MM.1S (cell line): ENCODE measurements around the gene PRPF6.

Experiments
- EZH2 ChIP-seq: fragments of 300-600 bp; sonication (generic); optimal IDR thresholded peaks from 2 replicates; pipeline ENCODE3; 2017; ENCODE audit warnings: low read depth, mild to moderate bottlenecking, antibody characterized with exemption, low read length, mixed read lengths
- EZH2phosphoT487 ChIP-seq: fragments of 300-600 bp; sonication (generic); IDR thresholded peaks from 2 replicates; pipeline ENCODE4 v1.6.1; 2018; ENCODE audit warnings: antibody characterized with exemption, low read length
- TF ChIP-seq, protein P1 (sequence below): fragments of 300-600 bp; sonication (generic); IDR thresholded peaks from 2 replicates; pipeline ENCODE4 v1.5.1; 2016; ENCODE audit warnings: antibody characterized with exemption, low read length, mixed read lengths

DNA sequence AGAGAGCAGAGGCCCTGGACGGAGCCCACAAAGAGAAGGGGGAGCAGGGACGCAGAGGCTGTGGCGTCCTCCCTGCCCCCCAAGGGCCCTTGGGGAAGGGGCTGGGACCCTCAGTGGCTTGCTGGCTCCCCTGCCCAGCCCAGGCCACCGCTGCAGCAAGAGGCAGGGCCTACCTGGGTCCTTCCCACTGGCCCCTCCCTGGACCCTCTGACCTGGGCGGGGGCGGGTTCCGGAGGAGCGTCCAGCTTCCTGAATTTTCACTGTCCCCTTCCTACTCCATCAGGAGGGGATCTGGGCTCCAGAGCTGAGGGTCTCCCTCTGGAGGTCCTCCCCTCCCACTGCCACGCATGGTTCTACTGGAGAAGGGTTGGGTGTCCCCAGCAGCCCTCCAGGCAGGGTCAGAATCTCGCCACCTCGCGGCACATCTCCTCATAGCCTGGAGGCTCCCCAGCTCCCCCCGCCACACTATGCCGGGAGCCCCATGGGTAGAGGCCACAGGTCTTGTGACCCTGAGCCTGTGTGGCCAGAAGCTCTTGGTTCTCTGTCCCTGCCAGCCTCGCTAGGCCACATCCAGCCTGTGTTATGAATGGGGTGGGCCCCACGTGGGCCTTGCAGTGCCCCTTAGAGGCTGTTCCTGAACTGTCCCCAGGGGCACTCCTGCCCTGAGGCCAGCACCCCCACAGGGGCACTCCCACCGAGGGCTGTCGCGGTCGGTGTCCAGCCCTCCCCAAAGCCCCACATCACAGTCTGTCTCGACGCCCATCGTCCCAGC, 69.5 kb downstream of the PRPF6 start:
- TF ChIP-seq, protein P1, sequence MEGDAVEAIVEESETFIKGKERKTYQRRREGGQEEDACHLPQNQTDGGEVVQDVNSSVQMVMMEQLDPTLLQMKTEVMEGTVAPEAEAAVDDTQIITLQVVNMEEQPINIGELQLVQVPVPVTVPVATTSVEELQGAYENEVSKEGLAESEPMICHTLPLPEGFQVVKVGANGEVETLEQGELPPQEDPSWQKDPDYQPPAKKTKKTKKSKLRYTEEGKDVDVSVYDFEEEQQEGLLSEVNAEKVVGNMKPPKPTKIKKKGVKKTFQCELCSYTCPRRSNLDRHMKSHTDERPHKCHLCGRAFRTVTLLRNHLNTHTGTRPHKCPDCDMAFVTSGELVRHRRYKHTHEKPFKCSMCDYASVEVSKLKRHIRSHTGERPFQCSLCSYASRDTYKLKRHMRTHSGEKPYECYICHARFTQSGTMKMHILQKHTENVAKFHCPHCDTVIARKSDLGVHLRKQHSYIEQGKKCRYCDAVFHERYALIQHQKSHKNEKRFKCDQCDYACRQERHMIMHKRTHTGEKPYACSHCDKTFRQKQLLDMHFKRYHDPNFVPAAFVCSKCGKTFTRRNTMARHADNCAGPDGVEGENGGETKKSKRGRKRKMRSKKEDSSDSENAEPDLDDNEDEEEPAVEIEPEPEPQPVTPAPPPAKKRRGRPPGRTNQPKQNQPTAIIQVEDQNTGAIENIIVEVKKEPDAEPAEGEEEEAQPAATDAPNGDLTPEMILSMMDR = no peak
- TF ChIP-seq EZH2 = no peak
- no peak for TF ChIP-seq EZH2phosphoT487
